GM18517 (cell line): ENCODE measurements around the gene CPSF4L.
"Not testable (repeated sequence)": the region's sequence is repeated elsewhere in the genome, so short reads cannot be mapped to it uniquely, and the experiment has no call there.

Source experiments
- ATAC-seq: cut with Tn5 transposase; IDR thresholded peaks from one replicate; pipeline ENCODE4 v1.9.1; 2021; ENCODE audit warnings: mild to moderate bottlenecking, moderate library complexity; ENCODE audit not compliant: unreplicated experiment

The CPSF4L gene

GRCh38 chr17:73269791-73270190, 8.1 kb upstream of the CPSF4L start:
- no peak for ATAC-seq

- ATAC-seq, result no peak
Observed at GRCh38 chr17:73269329-73269615, 7.6 kb upstream of the CPSF4L start.

GRCh38 chr17:73268582-73269328, 7.1 kb upstream of the CPSF4L start:
- no peak for ATAC-seq

GRCh38 chr17:73267648-73268537, 6.2 kb upstream of the CPSF4L start:
- no peak for ATAC-seq

GRCh38 chr17:73266796-73267195, 5.1 kb upstream of the CPSF4L start:
- no peak for ATAC-seq

GRCh38 chr17:73265646-73266640, 4.3 kb upstream of the CPSF4L start:
- no peak for ATAC-seq

GRCh38 chr17:73264448-73264847, 2.8 kb upstream of the CPSF4L start:
- not testable (repeated sequence) for ATAC-seq

GRCh38 chr17:73262676-73263642, 1.3 kb upstream of the CPSF4L start:
- ATAC-seq, result no peak

GRCh38 chr17:73261952-73262675, 434 bp upstream of the CPSF4L start:
- no peak for ATAC-seq

GRCh38 chr17:73257516-73257915, 4.2 kb downstream of the CPSF4L start:
- no peak for ATAC-seq

GRCh38 chr17:73256220-73256619, 5.5 kb downstream of the CPSF4L start:
- no peak for ATAC-seq

- ATAC-seq, result peak; percentile 56
Observed at GRCh38 chr17:73255671-73256181, 6.0 kb downstream of the CPSF4L start.

GRCh38 chr17:73251871-73252270, 9.8 kb downstream of the CPSF4L start:
- no peak for ATAC-seq

GRCh38 chr17:73250851-73251640, 10.6 kb downstream of the CPSF4L start:
- ATAC-seq, result no peak

GRCh38 chr17:73249700-73250099, 12.0 kb downstream of the CPSF4L start:
- ATAC-seq, result no peak

GRCh38 chr17:73248532-73248931, 13.1 kb downstream of the CPSF4L start:
- ATAC-seq, result no peak

- no peak for ATAC-seq
Observed at GRCh38 chr17:73247726-73248125, 14.0 kb downstream of the CPSF4L start.

- no peak for ATAC-seq
Observed at GRCh38 chr17:73240561-73240960, 21.1 kb downstream of the CPSF4L start.
